KMS-11 (cell line): ENCODE measurements around the gene HAL.

Experiments used
- H2AFZ ChIP-seq: fragments of 200-600 bp; sonication (generic); 2 replicates; pipeline ENCODE4 v1.6.1; 2016; ENCODE audit warnings: antibody characterized with exemption, mixed run types, low read depth
- H3K27ac ChIP-seq: fragments of 200-600 bp; sonication (generic); 2 replicates; pipeline ENCODE4 v1.6.1; 2016; ENCODE audit warnings: mild to moderate bottlenecking, mixed run types
- H3K27me3 ChIP-seq: fragments of 200-600 bp; sonication (generic); 2 replicates; pipeline ENCODE4 v1.6.1; 2017; ENCODE audit warnings: mild to moderate bottlenecking, low read depth, mixed run types, moderate library complexity; ENCODE audit not compliant: insufficient read depth
- H3K36me3 ChIP-seq: fragments of 200-600 bp; sonication (generic); 2 replicates; pipeline ENCODE4 v1.6.1; 2017; ENCODE audit warnings: mild to moderate bottlenecking, mixed run types; ENCODE audit not compliant: insufficient read depth
- H3K4me1 ChIP-seq: fragments of 200-600 bp; sonication (generic); 2 replicates; pipeline ENCODE4 v1.6.1; 2016; ENCODE audit warnings: mild to moderate bottlenecking, low read depth, mixed run types; ENCODE audit not compliant: poor library complexity, severe bottlenecking
- H3K4me2 ChIP-seq: fragments of 200-600 bp; sonication (generic); 2 replicates; pipeline ENCODE4 v1.7.0; 2016; ENCODE audit warnings: mild to moderate bottlenecking, mixed run types
- H3K4me3 ChIP-seq: fragments of 200-600 bp; sonication (generic); IDR thresholded peaks from 2 replicates; pipeline ENCODE4 v1.6.1; 2017; ENCODE audit warnings: low read depth, low read length, mixed read lengths; ENCODE audit not compliant: insufficient read depth
- H3K79me2 ChIP-seq: fragments of 200-600 bp; sonication (generic); 2 replicates; pipeline ENCODE4 v1.6.1; 2016; ENCODE audit warnings: low read depth, mixed run types; ENCODE audit not compliant: insufficient read depth
- H3K9ac ChIP-seq: fragments of 200-600 bp; sonication (generic); 2 replicates; pipeline ENCODE4 v1.6.1; 2016; ENCODE audit warnings: mild to moderate bottlenecking, mixed run types
- H4K20me1 ChIP-seq: fragments of 200-600 bp; sonication (generic); 2 replicates; pipeline ENCODE4 v1.6.1; 2016; ENCODE audit warnings: mild to moderate bottlenecking, mixed run types; ENCODE audit not compliant: insufficient read depth
- TF ChIP-seq, protein P1 (sequence below): fragments of 200-600 bp; sonication (generic); conservative IDR thresholded peaks from 2 replicates; pipeline ENCODE4 v1.6.1; 2017; ENCODE audit warnings: low read depth, mild to moderate bottlenecking, antibody characterized with exemption, low read length, moderate library complexity, mixed read lengths

HAL gene

DNA sequence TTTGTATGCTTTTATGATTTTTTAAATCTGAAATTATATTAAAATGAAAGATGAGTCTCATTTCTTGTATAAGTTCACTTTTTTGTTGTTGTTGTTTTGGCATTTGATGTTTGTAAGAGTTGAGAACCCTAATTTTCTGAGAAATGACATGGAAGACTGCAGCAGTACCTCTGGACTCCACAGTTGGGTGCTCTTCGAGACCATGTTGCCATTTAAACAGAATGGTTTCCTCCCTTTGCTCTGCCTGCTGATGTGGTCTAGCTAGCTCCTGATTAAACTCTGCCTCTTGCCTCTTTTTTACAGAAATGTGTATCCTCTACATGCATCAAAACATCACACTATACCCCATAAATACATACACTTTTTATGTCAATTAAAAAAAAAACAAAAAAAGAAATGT, 45.0 kb upstream of the HAL start:
- no peak overlapping the region for H3K4me3 ChIP-seq
- H3K4me2 ChIP-seq: no peak overlapping the region
- H3K9ac ChIP-seq: no peak overlapping the region
- no peaks in the 10 kb centered on the region for H3K79me2 ChIP-seq
- H2AFZ ChIP-seq: no peak overlapping the region
- no peaks in the 10 kb centered on the region for H4K20me1 ChIP-seq
- H3K27me3 ChIP-seq: no peaks in the 10 kb centered on the region
- TF ChIP-seq, protein P1, sequence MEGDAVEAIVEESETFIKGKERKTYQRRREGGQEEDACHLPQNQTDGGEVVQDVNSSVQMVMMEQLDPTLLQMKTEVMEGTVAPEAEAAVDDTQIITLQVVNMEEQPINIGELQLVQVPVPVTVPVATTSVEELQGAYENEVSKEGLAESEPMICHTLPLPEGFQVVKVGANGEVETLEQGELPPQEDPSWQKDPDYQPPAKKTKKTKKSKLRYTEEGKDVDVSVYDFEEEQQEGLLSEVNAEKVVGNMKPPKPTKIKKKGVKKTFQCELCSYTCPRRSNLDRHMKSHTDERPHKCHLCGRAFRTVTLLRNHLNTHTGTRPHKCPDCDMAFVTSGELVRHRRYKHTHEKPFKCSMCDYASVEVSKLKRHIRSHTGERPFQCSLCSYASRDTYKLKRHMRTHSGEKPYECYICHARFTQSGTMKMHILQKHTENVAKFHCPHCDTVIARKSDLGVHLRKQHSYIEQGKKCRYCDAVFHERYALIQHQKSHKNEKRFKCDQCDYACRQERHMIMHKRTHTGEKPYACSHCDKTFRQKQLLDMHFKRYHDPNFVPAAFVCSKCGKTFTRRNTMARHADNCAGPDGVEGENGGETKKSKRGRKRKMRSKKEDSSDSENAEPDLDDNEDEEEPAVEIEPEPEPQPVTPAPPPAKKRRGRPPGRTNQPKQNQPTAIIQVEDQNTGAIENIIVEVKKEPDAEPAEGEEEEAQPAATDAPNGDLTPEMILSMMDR: no peak
- H3K4me1 ChIP-seq: peaks cover 7% of the 10 kb centered on the region
- no peaks in the 10 kb centered on the region for H3K36me3 ChIP-seq
- H3K27ac ChIP-seq: no peak overlapping the region

DNA sequence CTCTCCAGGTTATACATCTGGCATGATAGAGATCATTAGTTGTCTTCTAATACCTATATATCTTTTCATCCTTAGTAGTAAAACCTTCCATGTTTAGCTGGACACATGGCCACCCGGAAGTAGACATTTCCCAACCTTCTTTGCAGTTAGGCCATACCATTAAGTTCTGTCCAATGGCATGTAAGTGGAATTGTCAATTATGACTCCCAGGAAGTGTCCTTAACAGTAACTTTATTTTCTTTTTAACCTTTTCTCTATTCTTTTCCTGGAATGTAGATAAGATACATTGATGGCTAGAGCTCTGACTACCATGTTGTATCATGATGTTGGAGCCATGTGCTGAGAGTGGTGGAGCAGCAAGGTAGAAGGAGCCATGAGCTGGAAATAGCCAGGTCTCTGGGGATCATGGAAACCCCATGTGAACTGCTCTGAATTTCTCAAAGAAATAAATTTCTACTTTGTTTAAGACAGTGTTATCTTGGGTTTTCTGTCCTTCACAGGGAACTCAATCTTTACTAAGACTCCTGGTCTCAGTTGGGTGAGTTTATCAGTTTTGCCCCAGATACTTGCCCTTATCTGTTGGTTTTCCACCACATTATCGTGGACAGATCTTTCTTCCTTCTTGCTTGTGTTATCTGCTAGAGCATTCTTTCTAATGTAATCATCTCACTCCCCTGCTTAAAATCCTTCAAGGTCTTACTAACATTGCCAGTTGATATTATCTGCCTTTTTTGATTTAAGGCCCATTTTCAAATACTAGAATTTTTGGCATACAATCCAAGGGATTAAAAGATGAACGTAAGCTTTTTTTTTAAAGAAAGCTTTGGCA, 44.4 kb upstream of the HAL start:
- Histone ChIP-seq H3K4me1 (peaks cover 2% of the 10 kb centered on the region), H3K4me3 (no peak overlapping the region), H3K79me2 (no peaks in the 10 kb centered on the region), H3K27me3 (no peaks in the 10 kb centered on the region), H3K27ac (no peak overlapping the region), H3K9ac (no peak overlapping the region), H3K4me2 (no peak overlapping the region), H3K36me3 (no peaks in the 10 kb centered on the region), H2AFZ (no peak overlapping the region), H4K20me1 (no peaks in the 10 kb centered on the region)
- TF ChIP-seq, protein P1: no peak

DNA sequence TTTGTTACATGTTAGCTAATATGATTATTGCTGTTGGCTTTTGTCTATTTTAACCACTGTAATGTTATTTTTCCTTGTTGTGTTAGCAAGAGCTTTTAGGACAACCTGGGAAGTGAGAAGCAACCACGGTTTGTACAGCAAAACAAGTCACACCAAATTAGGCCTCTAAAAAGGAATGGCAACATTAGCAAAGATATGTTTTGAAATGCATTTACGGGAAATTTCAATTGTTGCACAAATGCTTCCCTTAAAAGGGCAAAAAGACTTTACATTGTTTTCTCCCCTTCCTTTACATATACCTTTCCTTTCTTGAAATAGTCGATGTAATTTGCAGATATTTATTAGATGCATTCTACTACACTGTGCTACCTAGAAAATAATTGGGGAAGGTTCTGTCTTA, 43.4 kb upstream of the HAL start:
- H4K20me1 ChIP-seq: no peaks in the 10 kb centered on the region
- no peak overlapping the region for H3K9ac ChIP-seq
- H3K36me3 ChIP-seq: no peaks in the 10 kb centered on the region
- no peak overlapping the region for H2AFZ ChIP-seq
- H3K27me3 ChIP-seq: no peaks in the 10 kb centered on the region
- no peak overlapping the region for H3K4me3 ChIP-seq
- no peaks in the 10 kb centered on the region for H3K4me1 ChIP-seq
- TF ChIP-seq, protein P1: no peak
- peaks cover under 1% of the 10 kb centered on the region; the same call in 1 of the 2 replicates for H3K79me2 ChIP-seq
- H3K4me2 ChIP-seq: no peak overlapping the region
- H3K27ac ChIP-seq: no peak overlapping the region

DNA sequence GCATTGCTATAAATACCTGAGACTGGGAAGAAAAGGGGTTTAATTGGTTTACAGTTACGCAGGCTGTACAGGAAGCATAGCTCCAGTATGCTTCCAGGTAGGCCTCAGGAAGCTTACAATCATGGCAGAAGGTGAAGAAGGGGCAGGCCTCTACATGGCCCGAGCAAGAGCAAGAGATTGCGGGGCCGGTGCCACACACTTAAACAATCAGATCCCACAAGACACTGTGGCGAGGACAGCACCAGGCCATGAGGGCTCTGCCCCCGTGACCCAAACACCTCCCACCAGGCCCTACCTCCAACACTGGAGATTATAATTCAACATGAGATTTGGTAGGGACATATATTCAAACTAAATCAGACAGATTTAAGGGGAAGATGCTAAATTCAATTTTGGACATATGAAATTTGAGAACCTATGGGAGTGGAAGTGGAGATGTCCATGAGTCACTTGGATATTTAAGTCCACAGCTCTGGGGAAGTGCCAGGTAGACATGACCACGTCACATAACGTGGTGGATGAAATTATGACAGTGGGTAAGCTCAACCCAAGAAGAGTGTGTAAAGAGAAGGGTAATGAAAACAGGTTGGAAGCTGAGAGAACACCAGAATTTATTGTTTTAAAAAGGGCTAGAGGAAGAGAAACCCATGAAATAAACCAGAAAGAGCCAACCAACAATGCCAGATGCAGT, 40.8 kb upstream of the HAL start:
- Histone ChIP-seq H3K4me2 (no peak overlapping the region), H3K79me2 (peaks cover 13% of the 10 kb centered on the region; the same call in 1 of the 2 replicates), H2AFZ (peak overlapping the region; percentile 12; the same call in 1 of the 2 replicates), H3K27me3 (no peaks in the 10 kb centered on the region), H3K27ac (no peak overlapping the region), H3K4me1 (peaks cover 10% of the 10 kb centered on the region), H3K4me3 (no peak overlapping the region), H3K36me3 (no peaks in the 10 kb centered on the region), H3K9ac (no peak overlapping the region), H4K20me1 (no peaks in the 10 kb centered on the region)
- TF ChIP-seq, protein P1: no peak
